ENCODE measurements around the gene SWAP70. TPM values are rescaled to one million over a fixed set of nuclear protein-coding genes. Genes with fewer than 3 reads are reported as not detected.

The SWAP70 gene
- total RNA-seq, 2 experiments from 2014 or later: 8.9 to 9.6 TPM

GRCh38 chr11:9771071-9771511 is 107.2 kb downstream of the SWAP70 start:
- TF ChIP-seq, protein P1, sequence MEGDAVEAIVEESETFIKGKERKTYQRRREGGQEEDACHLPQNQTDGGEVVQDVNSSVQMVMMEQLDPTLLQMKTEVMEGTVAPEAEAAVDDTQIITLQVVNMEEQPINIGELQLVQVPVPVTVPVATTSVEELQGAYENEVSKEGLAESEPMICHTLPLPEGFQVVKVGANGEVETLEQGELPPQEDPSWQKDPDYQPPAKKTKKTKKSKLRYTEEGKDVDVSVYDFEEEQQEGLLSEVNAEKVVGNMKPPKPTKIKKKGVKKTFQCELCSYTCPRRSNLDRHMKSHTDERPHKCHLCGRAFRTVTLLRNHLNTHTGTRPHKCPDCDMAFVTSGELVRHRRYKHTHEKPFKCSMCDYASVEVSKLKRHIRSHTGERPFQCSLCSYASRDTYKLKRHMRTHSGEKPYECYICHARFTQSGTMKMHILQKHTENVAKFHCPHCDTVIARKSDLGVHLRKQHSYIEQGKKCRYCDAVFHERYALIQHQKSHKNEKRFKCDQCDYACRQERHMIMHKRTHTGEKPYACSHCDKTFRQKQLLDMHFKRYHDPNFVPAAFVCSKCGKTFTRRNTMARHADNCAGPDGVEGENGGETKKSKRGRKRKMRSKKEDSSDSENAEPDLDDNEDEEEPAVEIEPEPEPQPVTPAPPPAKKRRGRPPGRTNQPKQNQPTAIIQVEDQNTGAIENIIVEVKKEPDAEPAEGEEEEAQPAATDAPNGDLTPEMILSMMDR (IDR thresholded peaks at IDR 0.05): no peak
- ATAC-seq (no peak), DNase-seq (no peak)
- Mint-ChIP-seq H3K27ac (no peak overlapping the region), H3K27me3 (no peaks in the 10 kb centered on the region), H3K36me3 (ENCODE audit: low read depth) (peaks cover 6% of the 10 kb centered on the region), H3K9me3 (no peaks in the 10 kb centered on the region), H3K4me1 (ENCODE audit: low read depth) (peaks cover 5% of the 10 kb centered on the region), H3K4me3 (no peak overlapping the region)
- ChIA-PET POLR2A (no interaction called here), CTCF (no interaction called here)
- intact Hi-C loops (cut with micrococcal nuclease): no loop called here

DNA sequence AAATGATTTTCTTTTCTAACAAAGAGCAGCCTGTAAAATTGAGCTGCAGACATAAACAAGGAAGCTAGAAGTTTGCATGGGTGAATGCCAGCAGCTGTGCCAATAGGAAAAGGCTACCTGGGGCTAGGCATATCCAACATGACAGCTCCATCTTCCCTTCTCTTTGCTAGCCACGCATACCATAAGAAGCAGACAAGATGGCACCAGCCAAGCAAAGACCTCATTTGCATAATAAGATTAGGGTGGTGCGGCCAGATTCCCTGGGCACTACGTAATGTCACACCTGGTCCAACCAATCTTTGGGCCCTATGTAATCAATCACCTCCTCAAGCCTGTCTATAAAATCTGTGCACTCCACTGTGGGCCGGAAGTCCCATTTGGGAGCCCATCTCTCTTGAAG is 108.3 kb downstream of the SWAP70 start:
- TF ChIP-seq, protein P1 (IDR thresholded peaks at IDR 0.05): no peak
- H3K4me1 Mint-ChIP-seq (ENCODE audit: low read depth): peaks cover under 1% of the 10 kb centered on the region
- no peaks in the 10 kb centered on the region for H3K9me3 Mint-ChIP-seq
- no peak overlapping the region for H3K4me3 Mint-ChIP-seq
- no peaks in the 10 kb centered on the region for H3K27me3 Mint-ChIP-seq
- ATAC-seq (no peak), DNase-seq (no peak)
- peaks cover 4% of the 10 kb centered on the region for H3K36me3 Mint-ChIP-seq (ENCODE audit: low read depth)
- H3K27ac Mint-ChIP-seq: no peak overlapping the region
- ChIA-PET CTCF (no interaction called here), POLR2A (interaction anchor here (0.8 kb wide), 1 partner anchor 13 kb away, joined by 3 read pairs; no protein-coding TSS in a partner anchor)
- intact Hi-C loops (cut with micrococcal nuclease): no loop called here

DNA sequence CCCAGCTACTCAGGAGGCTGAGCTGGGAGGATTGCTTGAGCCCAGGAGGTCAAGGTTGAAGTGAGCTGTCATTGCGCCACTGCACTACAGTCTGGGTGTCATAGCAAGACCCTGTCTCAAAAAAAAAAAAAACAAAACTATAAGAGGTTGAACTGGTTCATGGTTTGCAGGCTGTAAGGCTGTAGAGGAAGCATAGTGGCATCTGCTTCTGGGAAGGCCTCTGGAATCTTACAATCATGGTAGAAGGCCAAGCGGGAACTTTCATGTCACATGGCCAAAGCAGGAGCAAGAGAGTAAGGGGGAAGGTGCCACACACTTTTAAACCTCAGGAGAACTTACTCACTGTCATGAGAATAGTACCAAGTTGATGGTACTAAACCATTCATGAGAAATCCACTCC is 109.6 kb downstream of the SWAP70 start:
- Mint-ChIP-seq H3K4me3 (no peak overlapping the region), H3K36me3 (ENCODE audit: low read depth) (peaks cover 4% of the 10 kb centered on the region), H3K4me1 (ENCODE audit: low read depth) (no peaks in the 10 kb centered on the region), H3K27me3 (no peaks in the 10 kb centered on the region), H3K9me3 (no peaks in the 10 kb centered on the region), H3K27ac (no peak overlapping the region)
- ChIA-PET POLR2A (no interaction called here), CTCF (no interaction called here)
- DNase-seq: no peak
- TF ChIP-seq, protein P1 (IDR thresholded peaks at IDR 0.05): no peak
- ATAC-seq: no peak
- intact Hi-C loops (cut with micrococcal nuclease): no loop called here

GRCh38 chr11:9774109-9774508 is 110.2 kb downstream of the SWAP70 start:
- ChIA-PET POLR2A (no interaction called here), CTCF (no interaction called here)
- DNase-seq (no peak), ATAC-seq (no peak)
- H3K36me3 Mint-ChIP-seq (ENCODE audit: low read depth): peaks cover 4% of the 10 kb centered on the region
- H3K4me1 Mint-ChIP-seq (ENCODE audit: low read depth): no peaks in the 10 kb centered on the region
- H3K27ac Mint-ChIP-seq: no peak overlapping the region
- intact Hi-C loops (cut with micrococcal nuclease): no loop called here
- no peaks in the 10 kb centered on the region for H3K9me3 Mint-ChIP-seq
- no peaks in the 10 kb centered on the region for H3K27me3 Mint-ChIP-seq
- TF ChIP-seq, protein P1 (IDR thresholded peaks at IDR 0.05): no peak
- H3K4me3 Mint-ChIP-seq: no peak overlapping the region

- CTCF ChIA-PET: no interaction called here
- Mint-ChIP-seq H3K4me1 (ENCODE audit: low read depth) (no peaks in the 10 kb centered on the region), H3K36me3 (ENCODE audit: low read depth) (peaks cover 8% of the 10 kb centered on the region), H3K27ac (no peak overlapping the region), H3K9me3 (no peaks in the 10 kb centered on the region), H3K27me3 (no peaks in the 10 kb centered on the region), H3K4me3 (no peak overlapping the region)
- POLR2A ChIA-PET: no interaction called here
- no peak for ATAC-seq
- no peak for DNase-seq
- TF ChIP-seq, protein P1 (IDR thresholded peaks at IDR 0.05): no peak
- intact Hi-C loops (cut with micrococcal nuclease): no loop called here
Observed at GRCh38 chr11:9774591-9775397, 110.9 kb downstream of the SWAP70 start.

All from activated CD8-positive, alpha-beta T cell treated with anti-CD3 and anti-CD28 coated beads for 36 hours (primary cell).